ENCODE data around the gene TRIM49D1.
"Not testable (repeated sequence)": the region's sequence is repeated elsewhere in the genome, so short reads cannot be mapped to it uniquely, and the experiment has no call there.

GRCh38 chr11:89923764-89924163 lies 1.7 kb upstream of the TRIM49D1 start, which contains the start of gene TRIM49D2:
- not testable (repeated sequence) for TF ChIP-seq POLR2A, CTCF, EP300, POLR2AphosphoS5 (IDR thresholded peaks at IDR 0.05)
